ENCODE results near the gene FDXR. TPM values are rescaled to one million over a fixed set of nuclear protein-coding genes. Genes with fewer than 3 reads are reported as not detected.

FDXR gene
- total RNA-seq, 1 experiment from 2014 or later: 39.7 TPM

- H3K4ac ChIP-seq (ENCODE audit: low read depth, low read length): no peak overlapping the region
- no peak for DNase-seq
- no peaks in the 10 kb centered on the region; the same call in 1 of the 2 replicates for H3K4me1 ChIP-seq (ENCODE audit: insufficient read depth, low read length)
- Mint-ChIP-seq H3K27me3 (ENCODE audit: low read depth) (peaks cover 41% of the 10 kb centered on the region), H3K4me1 (peaks cover 14 to 31% of the 10 kb centered on the region in 2 experiments), H3K36me3 (ENCODE audit: insufficient read depth in 1 of 3, low read depth in 3 of 3) (no peaks in the 10 kb centered on the region), H3K4me3 (no peak overlapping the region), H3K27ac (no peak overlapping the region), H3K9me3 (no peaks in the 10 kb centered on the region)
- H3K27me3 ChIP-seq (ENCODE audit: insufficient read depth, low read length): no peaks in the 10 kb centered on the region
- no peaks in the 10 kb centered on the region for H3K79me2 ChIP-seq (ENCODE audit: insufficient read depth, low read length)
- no peak overlapping the region for H4K8ac ChIP-seq (replicated peaks; ENCODE audit: insufficient read length, low read depth, low read length)
- H2BK120ac ChIP-seq (ENCODE audit: low read depth, low read length, poor library complexity, severe bottlenecking): no peak overlapping the region
- H2AFZ ChIP-seq (ENCODE audit: low read length): no peak overlapping the region
- H3K9me3 ChIP-seq (ENCODE audit: control insufficient read depth, low read depth, low read length): no peaks in the 10 kb centered on the region
- H2BK5ac ChIP-seq (ENCODE audit: insufficient read length, low read length): no peak overlapping the region
- no peak overlapping the region for H4K5ac ChIP-seq (ENCODE audit: insufficient read length, low read depth, low read length)
- H2BK15ac ChIP-seq (ENCODE audit: low read depth, low read length): no peak overlapping the region
- H3K4me2 ChIP-seq (ENCODE audit: insufficient read depth, insufficient read length, low read length): no peak overlapping the region
- H2BK20ac ChIP-seq (ENCODE audit: low read depth, low read length, poor library complexity, severe bottlenecking): no peak overlapping the region
- no peak overlapping the region for H3K27ac ChIP-seq (ENCODE audit: insufficient read length, low read depth, low read length)
- no peak overlapping the region for H3K18ac ChIP-seq (ENCODE audit: insufficient read length, low read depth, low read length)
- no peak overlapping the region for H2BK12ac ChIP-seq (ENCODE audit: insufficient read length, low read depth, low read length)
- no peaks in the 10 kb centered on the region for H3K79me1 ChIP-seq (ENCODE audit: insufficient read depth, low read depth, low read length, poor library complexity, severe bottlenecking)
- H3K14ac ChIP-seq (ENCODE audit: insufficient read depth, low read length): no peak overlapping the region
- no peak overlapping the region for H4K91ac ChIP-seq (ENCODE audit: insufficient read length, low read depth, low read length)
- no peak overlapping the region for H3K56ac ChIP-seq (ENCODE audit: insufficient read length, low read depth, low read length)
- H3K9ac ChIP-seq (ENCODE audit: extremely low read depth, insufficient read length, low read length): no peak overlapping the region
- no peaks in the 10 kb centered on the region for H4K20me1 ChIP-seq (ENCODE audit: control insufficient read depth, insufficient read depth, insufficient read length)
- H3K23me2 ChIP-seq (ENCODE audit: insufficient read length, low read depth, low read length, poor library complexity, severe bottlenecking): no peaks in the 10 kb centered on the region
- H3T11ph ChIP-seq (ENCODE audit: low read length): no peak overlapping the region
- no peak for TF ChIP-seq CTCF (conservative IDR thresholded peaks at IDR 0.05)
- no peak overlapping the region for H3K23ac ChIP-seq (ENCODE audit: insufficient read length, low read depth, low read length)
- no peak overlapping the region for H2AK5ac ChIP-seq (ENCODE audit: insufficient read length, low read length)
- no CpG with 5 or more reads among the region's 11 CpGs for WGBS (ENCODE audit: extremely low coverage, insufficient read length, low lambda C conversion rate)
Observed at GRCh38 chr17:74881073-74881472, 8.3 kb upstream of the FDXR start.

Data from H9 (cell line).